NCI-H2029 treated with DMSO at 0.1 percent for 48 hours (cell line): ENCODE data around the gene EZH2.

Source experiments
- DNase-seq: peaks from one replicate; lab custom pipeline; 2025; lab: John Stamatoyannopoulos, UW

The EZH2 gene

GRCh38 chr7:148898845-148899484 is 14.9 kb upstream of the EZH2 start:
- DNase-seq = no peak

- no peak for DNase-seq
These were observed 10.5 kb upstream of the EZH2 start for GRCh38 chr7:148894591-148894990.

- no peak for DNase-seq
These were observed 9.0 kb upstream of the EZH2 start for GRCh38 chr7:148893071-148893470.

- DNase-seq = no peak
These were observed 4.2 kb upstream of the EZH2 start for GRCh38 chr7:148888300-148888699.

GRCh38 chr7:148886844-148887243 is 2.8 kb upstream of the EZH2 start:
- DNase-seq = no peak

GRCh38 chr7:148884299-148885022 is 370 bp upstream of the EZH2 start:
- DNase-seq = peak; percentile 62

- DNase-seq = no peak
These were observed 634 bp downstream of the EZH2 start for GRCh38 chr7:148883266-148884048.

- DNase-seq = no peak
These were observed 1.2 kb downstream of the EZH2 start for GRCh38 chr7:148882841-148883265.

- DNase-seq = no peak
These were observed 1.9 kb downstream of the EZH2 start for GRCh38 chr7:148882192-148882591.

- DNase-seq = no peak
These were observed 5.8 kb downstream of the EZH2 start for GRCh38 chr7:148878317-148878716.

GRCh38 chr7:148877517-148877916 is 6.6 kb downstream of the EZH2 start:
- no peak for DNase-seq

- no peak for DNase-seq
These were observed 11.9 kb downstream of the EZH2 start for GRCh38 chr7:148872188-148872587.

- no peak for DNase-seq
These were observed 12.5 kb downstream of the EZH2 start for GRCh38 chr7:148871551-148871950.

- DNase-seq = no peak
These were observed 13.1 kb downstream of the EZH2 start for GRCh38 chr7:148871030-148871429.

- DNase-seq = no peak
These were observed 15.8 kb downstream of the EZH2 start for GRCh38 chr7:148868378-148868674.

GRCh38 chr7:148867596-148868377 is 16.3 kb downstream of the EZH2 start:
- no peak for DNase-seq

GRCh38 chr7:148866362-148866761 is 17.7 kb downstream of the EZH2 start:
- DNase-seq = no peak

- DNase-seq = peak; percentile 84
These were observed 18.8 kb downstream of the EZH2 start for GRCh38 chr7:148865283-148865682.

- no peak for DNase-seq
These were observed 20.8 kb downstream of the EZH2 start for GRCh38 chr7:148863324-148863723.

- no peak for DNase-seq
These were observed 21.6 kb downstream of the EZH2 start for GRCh38 chr7:148862481-148862880.

GRCh38 chr7:148858489-148858888 is 25.6 kb downstream of the EZH2 start:
- DNase-seq = no peak

- no peak for DNase-seq
These were observed 27.2 kb downstream of the EZH2 start for GRCh38 chr7:148856891-148857290.

GRCh38 chr7:148856578-148856881 is 27.6 kb downstream of the EZH2 start:
- no peak for DNase-seq
